ENCODE results near the gene HIGD1A.

DNA sequence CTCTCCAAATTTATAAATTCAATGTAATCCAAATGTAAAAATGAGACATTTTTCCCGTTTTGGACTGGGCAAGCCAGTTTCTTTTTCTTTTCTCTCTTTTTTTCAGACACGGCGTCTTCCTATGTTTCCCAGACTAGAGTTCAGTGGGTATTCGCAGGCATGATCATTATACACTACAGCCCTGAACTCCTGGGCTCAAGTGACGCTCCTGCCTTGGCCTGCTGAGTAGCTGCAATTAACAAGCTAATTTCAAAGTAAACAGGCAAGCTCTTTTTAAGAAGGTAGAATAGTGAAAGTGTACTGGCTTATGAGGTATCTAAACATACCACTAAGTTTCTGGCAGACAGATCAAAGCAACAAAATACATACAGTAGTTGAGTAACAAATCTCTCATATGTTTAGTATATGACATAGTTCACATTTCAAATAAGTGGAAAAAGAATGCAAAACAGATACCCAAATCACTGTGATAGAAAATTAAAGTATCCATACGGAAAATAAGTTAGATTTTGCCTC, 13.5 kb downstream of the HIGD1A start:
- TF ChIP-seq, protein P1, sequence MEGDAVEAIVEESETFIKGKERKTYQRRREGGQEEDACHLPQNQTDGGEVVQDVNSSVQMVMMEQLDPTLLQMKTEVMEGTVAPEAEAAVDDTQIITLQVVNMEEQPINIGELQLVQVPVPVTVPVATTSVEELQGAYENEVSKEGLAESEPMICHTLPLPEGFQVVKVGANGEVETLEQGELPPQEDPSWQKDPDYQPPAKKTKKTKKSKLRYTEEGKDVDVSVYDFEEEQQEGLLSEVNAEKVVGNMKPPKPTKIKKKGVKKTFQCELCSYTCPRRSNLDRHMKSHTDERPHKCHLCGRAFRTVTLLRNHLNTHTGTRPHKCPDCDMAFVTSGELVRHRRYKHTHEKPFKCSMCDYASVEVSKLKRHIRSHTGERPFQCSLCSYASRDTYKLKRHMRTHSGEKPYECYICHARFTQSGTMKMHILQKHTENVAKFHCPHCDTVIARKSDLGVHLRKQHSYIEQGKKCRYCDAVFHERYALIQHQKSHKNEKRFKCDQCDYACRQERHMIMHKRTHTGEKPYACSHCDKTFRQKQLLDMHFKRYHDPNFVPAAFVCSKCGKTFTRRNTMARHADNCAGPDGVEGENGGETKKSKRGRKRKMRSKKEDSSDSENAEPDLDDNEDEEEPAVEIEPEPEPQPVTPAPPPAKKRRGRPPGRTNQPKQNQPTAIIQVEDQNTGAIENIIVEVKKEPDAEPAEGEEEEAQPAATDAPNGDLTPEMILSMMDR (IDR thresholded peaks at IDR 0.05): no peak
- TF ChIP-seq POLR2A (IDR thresholded peaks at IDR 0.05): no peak

Data from thyroid gland (tissue), 4 donors.